OCI-LY7 (cell line): ENCODE results near the gene TRMT61A. TPM values are rescaled to one million over a fixed set of nuclear protein-coding genes. Genes with fewer than 3 reads are reported as not detected.

Experiments
- BruUV-seq: library from RNA; stranded (reverse); fragments of 400-500 nt; replicated peaks from 2 replicates; lab custom pipeline; 2021; lab: Mats Ljungman, UMichigan
- CTCF ChIA-PET: fragments of 300-600 bp; sonication (Branson Sonifier 250); formaldehyde crosslinking; loops from one replicate; lab custom pipeline; 2022; ENCODE audit warnings: antibody characterized with exemption; ENCODE audit not compliant: unreplicated experiment; lab: Charles Lee
- POLR2A ChIA-PET: fragments of 300-600 bp; sonication (Branson Sonifier 250); formaldehyde crosslinking; loops from one replicate; lab custom pipeline; 2022; ENCODE audit warnings: antibody characterized with exemption; lab: Charles Lee
- DNase-seq: peaks from one replicate; pipeline ENCODE4 v3.0.0-alpha.2; 2015; ENCODE audit warnings: low spot score
- H2AFZ ChIP-seq: fragments of 200-600 bp; sonication (generic), shearing (Covaris generic); 2 replicates; pipeline ENCODE4 v1.6.1; 2014; ENCODE audit warnings: mild to moderate bottlenecking, antibody characterized with exemption, low read length, moderate library complexity
- H3K27ac ChIP-seq: fragments of 200-600 bp; sonication (generic); 2 replicates; pipeline ENCODE4 v1.5.1; 2014; ENCODE audit warnings: mixed run types, low read depth, mild to moderate bottlenecking, moderate library complexity, low read length, inconsistent platforms; ENCODE audit not compliant: poor library complexity, severe bottlenecking
- H3K36me3 ChIP-seq: fragments of 200-600 bp; sonication (generic); 2 replicates; pipeline ENCODE4 v1.6.1; 2014; ENCODE audit warnings: mild to moderate bottlenecking, antibody characterized with exemption, low read length, moderate library complexity, mixed read lengths; ENCODE audit not compliant: insufficient read depth
- H3K4me1 ChIP-seq: fragments of 200-600 bp; sonication (generic); 2 replicates; pipeline ENCODE4 v1.5.1; 2014; ENCODE audit warnings: mild to moderate bottlenecking, low read length; ENCODE audit not compliant: insufficient read depth, poor library complexity, severe bottlenecking
- H3K4me2 ChIP-seq: fragments of 200-600 bp; sonication (generic); 2 replicates; pipeline ENCODE4 v1.6.1; 2014; ENCODE audit warnings: mild to moderate bottlenecking, low read length
- H3K4me3 ChIP-seq: fragments of 200-600 bp; sonication (generic); 2 replicates; pipeline ENCODE4 v1.5.1; 2014; ENCODE audit warnings: mild to moderate bottlenecking, low read depth, low read length; ENCODE audit not compliant: poor library complexity, severe bottlenecking
- H3K79me2 ChIP-seq: fragments of 200-600 bp; sonication (generic); 2 replicates; pipeline ENCODE4 v1.6.1; 2016; ENCODE audit warnings: low read depth, mild to moderate bottlenecking, low read length, moderate library complexity, mixed read lengths; ENCODE audit not compliant: insufficient read depth
- H3K9me2 ChIP-seq: fragments of 200-600 bp; sonication (generic); 2 replicates; pipeline ENCODE4 v1.6.1; 2016; ENCODE audit warnings: mild to moderate bottlenecking, low read length, mixed read lengths; ENCODE audit not compliant: insufficient read depth
- H3K9me3 ChIP-seq: fragments of 200-600 bp; sonication (generic); 2 replicates; pipeline ENCODE4 v1.6.1; 2014; ENCODE audit warnings: mild to moderate bottlenecking, mixed run types, low read length, mixed read lengths
- H4K20me1 ChIP-seq: fragments of 200-600 bp; sonication (generic); 2 replicates; pipeline ENCODE4 v1.6.1; 2014; ENCODE audit warnings: mild to moderate bottlenecking, antibody characterized with exemption, low read length, moderate library complexity, mixed read lengths; ENCODE audit not compliant: insufficient read depth
- CTCF ChIP-seq: fragments of 200-600 bp; sonication (generic); conservative IDR thresholded peaks from 2 replicates; pipeline ENCODE4 v1.5.1; 2014; ENCODE audit warnings: mild to moderate bottlenecking, antibody characterized with exemption, low read length, moderate library complexity, mixed read lengths
- EZH2phosphoT487 ChIP-seq: fragments of 200-600 bp; sonication (generic); IDR thresholded peaks from 2 replicates; pipeline ENCODE4 v1.6.1; 2018; ENCODE audit warnings: low read depth, borderline replicate concordance, mild to moderate bottlenecking, mixed run types, antibody characterized with exemption, low read length, moderate library complexity, mixed read lengths
- intact Hi-C: fragments of 100-400 bp; cut with micrococcal nuclease; formaldehyde crosslinking; loops from one replicate; pipeline ENCODE4 v1.10.0; 2022; ENCODE audit not compliant: unreplicated experiment
- total RNA-seq, 2 experiments: library from RNA; depleted of rRNA in 1 of 2; stranded (reverse); fragments of >200 nt in 1 of 2; shearing (Covaris generic) in 1 of 2; gene quantifications; 2 replicates each; pipeline ENCODE4 v1.2.3, GENCODE V29; 2014 to 2022

Gene TRMT61A
- total RNA-seq, 2 experiments from 2014 or later = 13.1 to 17.1 TPM

GRCh38 chr14:103508521-103509329 is 20.3 kb upstream of the TRMT61A start:
- H3K36me3 ChIP-seq = peaks cover 30% of the 10 kb centered on the region
- no peaks in the 10 kb centered on the region for H3K79me2 ChIP-seq
- H3K9me3 ChIP-seq = no peaks in the 10 kb centered on the region
- DNase-seq = no peak
- no TSS peak for BruUV-seq
- TF ChIP-seq EZH2phosphoT487 = no peak
- no peak for TF ChIP-seq CTCF
- H4K20me1 ChIP-seq = no peaks in the 10 kb centered on the region
- no peak overlapping the region for H2AFZ ChIP-seq
- POLR2A ChIA-PET = no interaction called here
- H3K27ac ChIP-seq = no peak overlapping the region
- H3K4me1 ChIP-seq = no peaks in the 10 kb centered on the region
- no peaks in the 10 kb centered on the region for H3K9me2 ChIP-seq
- intact Hi-C loops = no loop called here
- no peak overlapping the region for H3K4me2 ChIP-seq
- no peak overlapping the region for H3K4me3 ChIP-seq
- CTCF ChIA-PET = no interaction called here

- Histone ChIP-seq H3K4me2 (no peak overlapping the region), H4K20me1 (no peaks in the 10 kb centered on the region), H3K79me2 (no peaks in the 10 kb centered on the region), H2AFZ (no peak overlapping the region), H3K4me1 (no peaks in the 10 kb centered on the region), H3K27ac (no peak overlapping the region), H3K9me3 (no peaks in the 10 kb centered on the region), H3K36me3 (peaks cover 20% of the 10 kb centered on the region; the same call in 1 of the 2 replicates), H3K9me2 (no peaks in the 10 kb centered on the region), H3K4me3 (no peak overlapping the region)
- intact Hi-C loops = no loop called here
- DNase-seq = no peak
- CTCF ChIA-PET = no interaction called here
- POLR2A ChIA-PET = no interaction called here
- no peak for TF ChIP-seq CTCF
- no peak for TF ChIP-seq EZH2phosphoT487
- no TSS peak for BruUV-seq
These were observed 18.9 kb upstream of the TRMT61A start for GRCh38 chr14:103509864-103510723.
